HG02610 (cell line): ENCODE measurements around the gene ATG7.
"Not testable (repeated sequence)": the region's sequence is repeated elsewhere in the genome, so short reads cannot be mapped to it uniquely, and the experiment has no call there.

Experiments used
- ATAC-seq: cut with Tn5 transposase; IDR thresholded peaks from one replicate; pipeline ENCODE4 v1.9.1; 2021; ENCODE audit warnings: mild to moderate bottlenecking, moderate library complexity; ENCODE audit not compliant: unreplicated experiment

Gene ATG7

DNA sequence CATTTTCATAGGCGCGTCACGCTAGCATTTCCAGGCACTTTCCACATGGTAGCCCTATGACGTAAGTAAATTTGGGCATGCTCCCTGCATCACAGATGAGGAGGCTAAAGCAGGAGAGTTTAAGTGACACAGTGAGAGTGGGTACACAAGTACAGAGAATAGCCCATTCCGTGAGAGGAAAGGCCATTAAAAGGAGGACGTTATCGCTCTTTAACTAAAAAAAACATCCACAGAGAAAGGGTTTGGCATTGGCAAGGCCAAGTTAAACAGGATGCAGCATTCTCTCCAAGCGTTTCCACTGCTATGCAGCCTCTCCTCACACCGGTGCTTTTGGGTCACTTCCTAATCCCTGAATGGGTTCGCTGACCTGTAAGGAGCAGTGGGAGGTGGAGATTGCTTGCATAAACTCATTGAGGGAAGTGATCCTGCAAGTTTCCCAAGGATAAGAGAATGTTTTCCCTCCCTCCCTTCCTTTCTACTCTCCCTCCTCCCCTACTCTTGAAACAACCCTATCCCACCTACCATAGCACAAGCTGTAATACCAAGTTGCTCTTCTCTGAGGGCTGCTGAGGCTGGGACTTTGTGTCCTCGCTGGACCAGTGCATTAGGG is 223.9 kb downstream of the ATG7 start:
- ATAC-seq: no peak

DNA sequence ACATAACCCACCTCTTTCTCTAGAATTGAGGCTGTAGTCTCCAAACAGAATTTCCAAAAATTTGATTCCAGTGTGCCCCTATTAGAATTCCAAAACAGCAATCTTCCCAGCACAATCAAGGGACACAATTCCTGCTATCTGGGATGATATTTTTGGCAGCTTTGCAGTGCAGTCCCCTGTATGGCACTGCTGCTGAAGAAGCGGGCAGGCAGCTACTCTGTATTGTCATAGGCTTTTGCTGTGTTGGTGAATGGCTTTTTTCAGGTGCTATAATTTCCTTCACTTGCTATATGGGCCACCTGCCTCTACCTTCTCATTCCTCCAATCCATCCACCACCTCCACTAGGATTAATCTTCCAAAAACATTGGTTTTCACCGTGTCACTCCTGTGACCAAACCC is 226.0 kb downstream of the ATG7 start:
- no peak for ATAC-seq

DNA sequence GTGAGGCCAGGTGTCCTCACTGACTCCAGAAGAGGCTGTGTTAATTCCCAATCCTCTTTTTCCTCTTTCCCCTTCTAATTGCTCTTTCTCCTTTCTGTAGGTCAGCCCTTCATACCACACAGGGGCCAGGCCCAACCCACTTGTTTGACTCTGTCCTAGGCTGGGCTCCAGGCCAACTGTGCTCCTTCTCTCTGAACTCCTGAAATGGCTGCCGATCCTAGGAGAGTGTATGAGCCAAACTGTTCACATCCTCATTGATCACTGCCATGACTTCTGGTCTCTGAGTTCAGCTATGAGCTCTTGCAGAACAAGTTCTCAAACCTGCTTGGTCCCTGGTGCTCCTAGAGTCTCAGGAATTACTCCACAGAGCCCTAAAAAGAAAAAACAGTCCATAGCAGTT is 226.4 kb downstream of the ATG7 start:
- no peak for ATAC-seq

DNA sequence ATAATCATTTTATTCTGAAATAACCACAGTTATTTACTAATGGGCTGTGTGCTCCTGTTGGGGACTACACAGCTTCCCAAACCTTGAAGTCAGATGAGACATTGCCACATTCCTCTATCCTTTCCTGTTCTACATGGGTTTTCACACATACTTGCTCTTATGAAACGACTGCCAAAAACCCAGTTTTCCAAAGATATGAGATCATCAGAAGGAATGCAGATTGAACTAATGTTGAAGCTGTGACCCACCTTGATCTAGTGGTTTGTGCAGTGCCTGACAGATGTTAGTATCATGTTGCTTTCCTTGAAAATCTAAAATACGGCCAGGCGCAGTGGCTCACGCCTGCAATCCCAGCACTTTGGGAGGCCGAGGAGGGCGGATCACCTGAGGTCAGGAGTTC is 226.9 kb downstream of the ATG7 start:
- no peak for ATAC-seq

DNA sequence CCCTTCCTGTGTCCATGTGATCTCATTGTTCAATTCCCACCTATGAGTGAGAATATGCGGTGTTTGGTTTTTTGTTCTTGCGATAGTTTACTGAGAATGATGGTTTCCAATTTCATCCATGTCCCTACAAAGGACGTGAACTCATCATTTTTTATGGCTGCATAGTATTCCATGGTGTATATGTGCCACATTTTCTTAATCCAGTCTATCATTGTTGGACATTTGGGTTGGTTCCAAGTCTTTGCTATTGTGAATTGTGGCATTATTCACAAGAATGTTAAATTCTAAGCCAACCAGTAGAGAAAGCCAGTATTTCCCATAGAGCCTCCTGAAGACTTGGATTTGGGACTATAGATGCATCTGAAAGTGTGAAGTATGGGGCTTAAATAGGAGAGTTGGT is 230.2 kb downstream of the ATG7 start:
- not testable (repeated sequence) for ATAC-seq

DNA sequence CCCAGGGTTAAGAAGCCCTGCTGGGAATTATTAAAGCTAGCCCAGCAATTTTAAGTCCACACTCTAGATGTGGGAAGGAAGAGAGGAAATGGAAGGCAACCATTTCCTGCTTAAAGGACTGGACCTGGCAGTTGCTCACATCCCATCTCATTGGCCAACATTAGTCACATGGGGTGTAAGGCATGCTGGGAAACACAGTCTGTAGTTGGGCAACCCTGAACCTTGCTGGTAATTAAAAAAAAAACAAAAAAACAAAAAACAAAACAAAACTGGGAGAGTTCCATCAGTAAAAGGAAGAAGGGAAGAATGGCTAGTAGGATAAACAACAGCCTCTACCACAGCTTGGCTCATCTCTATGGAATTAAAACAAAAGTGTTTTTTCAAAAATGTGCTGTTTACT is 235.5 kb downstream of the ATG7 start:
- no peak for ATAC-seq

DNA sequence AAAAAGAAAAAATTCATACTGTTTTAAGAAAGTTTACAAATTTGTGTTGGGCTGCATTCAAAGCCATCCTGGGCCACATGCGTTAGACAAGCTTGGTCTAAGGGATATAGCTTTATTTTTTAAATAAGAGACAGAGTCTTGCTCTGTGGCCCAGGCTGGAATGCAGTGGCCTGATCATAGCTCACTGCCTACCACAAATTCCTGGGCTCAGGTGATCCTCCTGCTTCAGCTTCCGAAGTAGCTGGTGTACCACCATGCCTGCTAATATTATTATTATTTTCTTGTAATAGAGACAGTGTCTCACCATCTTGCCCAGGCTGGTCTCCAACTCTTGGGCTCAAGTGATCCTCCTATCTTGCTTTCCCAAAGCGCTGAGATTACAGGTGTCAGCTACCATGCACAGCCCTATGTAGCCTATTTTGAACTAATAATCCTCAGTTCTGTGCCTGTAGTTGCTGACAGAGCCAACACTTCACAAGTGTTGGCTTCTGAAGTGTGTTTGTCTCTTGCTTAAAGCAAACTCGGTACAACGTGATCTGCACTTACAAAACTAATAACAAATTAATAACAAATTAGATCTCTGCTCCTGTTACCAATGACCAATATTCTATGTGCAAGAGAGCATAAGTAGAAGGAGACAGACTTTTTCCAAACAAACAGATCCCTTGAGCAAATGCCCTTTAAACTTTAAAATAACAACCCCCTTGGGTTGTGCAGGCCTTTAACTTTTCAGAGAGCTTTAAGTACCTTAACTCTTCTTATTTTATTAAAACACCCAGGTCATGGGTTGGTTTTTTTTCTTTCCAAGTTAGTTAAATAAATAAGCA is 236.4 kb downstream of the ATG7 start:
- ATAC-seq: no peak

DNA sequence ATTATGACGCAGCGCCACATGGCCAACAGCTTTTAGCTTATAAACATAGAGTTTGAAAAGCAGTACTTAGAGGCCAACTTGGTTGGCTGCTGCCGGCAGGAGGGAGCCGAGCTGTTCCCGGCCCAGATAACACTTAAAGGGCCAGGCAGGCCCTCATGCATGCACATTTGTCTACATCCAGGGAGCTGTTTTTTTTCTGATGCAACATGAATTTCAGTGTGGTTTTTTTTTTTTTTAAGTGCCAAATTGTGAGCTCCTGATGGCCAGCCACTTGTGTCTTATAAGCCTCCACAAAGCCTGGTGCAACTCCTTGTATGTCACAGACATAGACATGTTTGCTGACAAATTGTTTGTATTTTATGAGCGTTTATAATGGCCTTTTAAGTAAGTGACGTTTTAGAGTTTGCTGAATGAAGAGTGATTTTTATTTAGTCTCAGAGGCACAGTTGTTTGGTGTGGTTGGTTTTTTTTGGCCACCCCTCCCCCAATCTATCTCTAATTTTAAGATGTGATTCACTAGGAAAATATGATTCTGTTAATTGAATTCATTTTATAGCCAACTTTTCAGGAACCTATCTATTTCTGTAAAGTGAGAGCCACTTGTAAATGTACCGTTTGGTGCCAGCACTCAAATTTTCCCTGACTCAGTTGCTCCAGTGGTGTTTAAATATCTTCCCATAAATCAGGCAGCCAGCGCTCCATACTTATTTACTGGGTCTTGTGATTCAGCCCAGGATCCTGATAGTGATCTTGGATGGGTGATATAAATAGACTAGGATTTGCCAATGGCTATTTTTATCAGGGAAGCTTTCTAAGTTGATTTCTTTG is 237.2 kb downstream of the ATG7 start:
- no peak for ATAC-seq

DNA sequence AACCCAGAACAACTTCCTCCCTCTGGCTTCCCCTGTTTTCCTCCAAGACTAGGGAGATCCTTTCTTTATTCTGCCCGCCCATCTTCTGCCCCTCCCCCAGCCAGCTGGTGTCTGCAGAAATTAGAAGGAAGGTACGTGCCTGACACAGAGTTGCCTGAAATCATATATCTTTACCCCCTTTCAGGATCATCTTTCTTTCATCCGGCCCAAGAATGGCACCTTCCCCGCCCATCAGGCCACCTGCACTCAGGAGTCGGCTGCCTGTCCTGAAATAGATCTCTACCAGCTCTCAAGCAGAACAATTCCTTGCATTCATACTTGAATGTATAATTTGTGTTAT is 237.8 kb downstream of the ATG7 start:
- no peak for ATAC-seq

DNA sequence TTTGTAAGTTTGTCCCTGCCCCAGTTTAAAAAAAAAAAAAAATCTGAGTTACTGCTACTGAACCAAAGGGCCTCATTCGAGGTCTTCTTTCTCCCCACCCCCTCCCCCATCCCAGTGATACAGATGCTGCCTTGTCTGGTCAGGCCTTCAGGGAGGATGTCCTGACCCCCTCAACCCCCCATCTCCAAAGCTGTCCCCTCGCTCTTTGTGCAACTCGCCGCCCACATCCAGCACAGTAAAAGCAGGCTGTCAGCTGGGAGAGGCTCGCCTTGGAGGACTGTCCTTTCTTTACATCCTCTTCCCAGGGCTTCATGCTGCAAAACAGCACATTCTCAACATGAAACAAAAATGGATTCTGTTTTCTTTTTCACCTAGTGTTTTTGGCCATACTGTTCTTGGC is 238.2 kb downstream of the ATG7 start:
- ATAC-seq: no peak

DNA sequence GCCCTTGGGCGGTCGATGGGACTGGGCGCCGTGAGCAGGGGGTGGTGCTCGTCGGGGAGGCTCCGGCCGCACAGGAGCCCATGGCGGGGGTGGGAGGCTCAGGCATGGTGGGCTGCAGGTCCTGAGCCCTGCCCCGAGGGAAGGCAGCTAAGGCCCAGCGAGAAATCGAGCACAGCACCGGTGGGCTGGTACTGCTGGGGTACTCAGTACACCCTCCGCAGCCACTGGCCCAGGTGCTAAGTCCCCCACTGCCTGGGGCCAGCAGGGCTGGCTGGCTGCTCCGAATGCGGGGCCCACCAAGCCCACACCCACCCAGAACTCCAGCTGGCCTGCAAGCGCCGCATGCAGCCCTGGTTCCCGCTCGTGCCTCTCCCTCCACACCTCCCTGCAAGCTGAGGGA is 239.4 kb downstream of the ATG7 start:
- not testable (repeated sequence) for ATAC-seq

DNA sequence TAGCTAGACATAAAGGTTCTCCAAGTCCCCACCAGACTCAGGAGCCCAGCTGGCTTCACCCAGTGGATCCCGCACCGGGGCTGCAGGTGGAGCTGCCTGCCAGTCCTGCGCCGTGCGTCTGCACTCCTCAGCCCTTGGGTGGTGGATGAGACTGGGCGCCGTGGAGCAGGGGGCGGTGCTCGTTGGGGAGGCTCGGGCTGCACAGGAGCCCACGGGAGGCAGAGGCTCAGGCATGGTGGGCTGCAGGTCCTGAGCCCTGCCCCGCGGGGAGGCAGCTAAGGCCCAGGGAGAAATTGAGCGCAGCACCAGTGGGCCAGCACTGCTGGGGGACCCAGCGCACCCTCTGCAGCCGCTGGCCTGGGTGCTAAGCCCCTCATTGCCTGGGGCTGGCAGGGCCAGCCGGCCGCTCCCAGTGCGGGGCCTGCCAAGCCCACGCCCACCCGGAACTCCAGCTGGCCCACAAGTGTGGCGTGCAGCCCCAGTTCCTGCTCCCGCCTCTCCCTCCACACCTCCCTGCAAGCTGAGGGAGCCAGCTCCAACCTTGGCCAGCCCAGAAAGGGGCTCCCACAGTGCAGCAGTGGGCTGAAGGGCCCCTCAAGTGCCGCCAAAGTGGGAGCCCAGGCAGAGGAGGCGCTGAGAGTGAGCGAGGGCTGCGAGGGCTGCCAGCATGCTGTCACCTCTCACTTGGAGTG is 241.1 kb downstream of the ATG7 start:
- not testable (repeated sequence) for ATAC-seq

DNA sequence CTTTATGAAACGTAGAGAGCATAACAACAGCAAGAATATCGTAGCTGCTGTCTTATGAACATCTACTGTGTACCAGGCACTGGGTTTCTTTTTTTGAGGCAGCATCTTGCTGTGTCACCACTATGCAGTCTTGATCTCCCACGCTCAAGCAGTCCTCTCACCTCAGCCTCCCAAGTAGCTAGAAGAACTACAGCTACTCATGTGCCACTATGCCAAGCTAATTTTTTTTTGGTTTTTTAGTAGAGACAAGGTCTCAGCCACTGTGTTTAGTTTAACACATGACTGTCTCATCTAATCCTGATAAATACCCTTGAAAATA is 241.6 kb downstream of the ATG7 start:
- no peak for ATAC-seq

DNA sequence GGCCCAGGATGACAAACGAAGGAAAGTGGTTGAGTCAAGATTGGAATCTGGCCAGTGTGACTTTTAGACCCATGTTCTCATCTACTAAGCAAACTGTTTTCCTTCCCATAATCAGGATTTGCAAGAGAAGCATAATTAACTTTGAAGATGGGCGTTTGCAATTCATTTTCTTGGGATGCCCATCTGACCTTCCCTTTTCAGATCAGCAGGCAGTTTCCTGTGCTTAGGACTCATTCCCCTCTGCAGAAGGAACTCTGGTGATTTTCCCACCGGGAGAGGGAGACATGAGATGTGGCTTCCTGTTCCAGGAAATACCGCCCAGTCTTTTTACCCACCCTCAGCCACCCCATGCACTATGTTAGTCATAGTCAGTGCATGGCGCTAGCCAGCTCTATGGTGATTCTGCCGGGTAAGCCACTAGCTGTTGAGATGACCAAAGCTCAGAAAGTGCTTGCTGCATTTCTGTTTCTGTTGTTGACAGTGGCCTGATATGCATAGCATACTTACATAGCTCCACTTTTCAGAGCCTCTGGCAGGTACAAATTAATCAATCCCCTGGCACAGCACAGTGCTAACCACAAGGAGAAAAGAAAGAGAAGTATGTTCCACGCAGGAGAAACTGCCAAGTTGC is 242.1 kb downstream of the ATG7 start:
- no peak for ATAC-seq

DNA sequence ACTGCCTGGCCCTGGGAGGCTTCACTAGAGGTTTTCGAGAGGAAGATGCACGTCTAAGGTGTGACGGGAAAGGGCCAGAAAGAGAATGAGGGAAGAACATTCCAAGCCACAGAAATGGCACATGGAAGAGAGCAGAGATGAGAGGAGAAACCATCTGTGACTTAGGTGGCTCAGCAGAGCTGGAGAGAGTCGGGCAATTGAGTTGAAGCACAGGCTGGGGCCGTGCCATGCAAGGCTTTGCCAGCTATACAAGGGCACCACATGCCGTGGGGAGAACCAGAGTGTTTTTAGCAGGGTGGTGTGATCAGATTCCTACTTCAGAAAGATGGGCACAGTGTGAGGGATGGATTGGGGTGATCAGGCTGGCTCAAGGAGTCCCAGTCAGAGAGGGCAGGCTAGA is 245.4 kb downstream of the ATG7 start:
- ATAC-seq: no peak

DNA sequence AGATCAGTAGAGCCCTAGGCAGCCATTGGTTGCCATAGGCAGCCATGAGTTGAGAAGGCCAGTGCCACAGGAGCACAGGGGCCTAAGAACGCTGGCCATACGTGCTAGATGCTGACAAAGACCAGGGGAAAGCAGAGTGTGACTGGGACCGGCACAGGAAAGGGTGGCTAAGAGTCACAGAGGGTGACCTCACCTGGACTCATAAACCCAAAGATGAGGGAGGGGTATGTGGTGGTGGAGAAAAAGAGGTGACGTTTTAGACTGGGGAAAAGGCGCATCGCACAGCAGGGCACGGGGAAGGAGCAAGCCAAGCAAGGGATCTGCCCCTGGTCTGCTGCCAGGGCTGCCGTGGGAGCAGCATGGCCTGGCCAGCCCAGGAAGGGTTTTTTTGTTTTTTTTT is 249.0 kb downstream of the ATG7 start:
- no peak for ATAC-seq

DNA sequence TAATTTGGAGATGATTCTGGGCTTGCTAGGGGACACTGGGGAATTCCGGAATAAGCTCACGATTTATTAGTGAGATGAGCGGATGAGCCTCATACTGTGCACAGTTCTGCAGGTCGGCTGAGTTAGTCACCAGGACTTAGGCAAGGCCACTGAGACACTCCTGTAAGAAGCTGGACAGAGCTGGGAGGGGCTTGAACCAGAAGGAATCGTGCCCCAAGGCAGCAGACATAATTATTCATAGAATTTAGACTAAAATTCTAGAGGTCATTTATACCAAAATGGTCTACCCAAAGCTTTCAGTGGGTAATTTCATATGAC is 250.2 kb downstream of the ATG7 start:
- no peak for ATAC-seq

DNA sequence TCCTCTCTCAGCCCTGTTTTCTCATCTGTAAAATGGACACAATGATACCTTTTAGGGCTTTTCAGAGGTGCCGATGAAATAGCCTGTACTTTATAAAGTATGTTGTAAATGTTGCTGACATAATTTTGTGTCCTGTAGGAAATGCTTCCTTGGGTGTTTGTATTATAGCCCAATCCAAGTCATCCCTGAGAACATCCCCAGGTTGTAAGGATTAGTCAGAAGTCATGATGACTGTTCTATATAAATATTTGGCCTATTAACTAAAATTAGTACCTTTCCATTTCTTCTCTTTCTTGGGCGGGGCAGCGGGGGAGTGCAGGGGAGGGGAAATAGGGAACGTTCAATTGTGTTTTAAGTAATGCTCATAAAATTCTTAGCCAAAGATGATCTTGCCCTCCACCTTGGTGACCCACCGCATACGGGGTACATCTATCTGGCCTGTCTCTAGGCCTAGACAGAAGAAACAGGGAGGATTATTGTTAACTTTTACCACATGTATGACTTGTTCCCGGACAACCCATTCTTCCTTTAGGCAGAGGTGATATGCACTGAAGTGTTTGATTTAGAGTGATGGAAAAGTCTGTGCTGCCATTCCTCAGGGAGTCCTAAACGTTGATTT is 250.9 kb downstream of the ATG7 start:
- no peak for ATAC-seq

DNA sequence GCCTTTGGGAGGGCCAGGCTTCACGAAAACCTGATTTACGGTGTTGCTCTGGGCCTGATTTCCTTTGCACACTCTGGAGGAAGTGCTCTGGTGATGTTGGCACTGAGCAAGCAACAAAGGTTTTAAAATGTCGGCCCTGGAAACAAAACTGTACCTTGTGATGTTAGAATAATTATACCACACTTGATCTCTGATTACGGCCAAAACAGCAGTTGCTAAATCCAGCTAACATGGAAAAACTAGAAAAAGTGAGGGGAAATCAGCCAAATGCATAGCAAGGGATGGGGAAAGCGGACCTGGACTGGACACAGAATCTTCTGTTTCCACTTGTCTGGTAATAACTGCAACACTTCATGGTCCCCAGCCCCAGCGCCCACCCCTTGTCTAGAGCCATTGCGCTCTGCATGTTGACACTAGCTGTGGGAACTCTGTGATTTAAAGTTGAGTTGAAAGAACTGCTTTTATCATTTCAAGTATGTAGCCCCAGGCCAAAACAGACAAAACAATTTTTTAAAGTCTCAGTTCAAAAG is 251.4 kb downstream of the ATG7 start:
- ATAC-seq: no peak

DNA sequence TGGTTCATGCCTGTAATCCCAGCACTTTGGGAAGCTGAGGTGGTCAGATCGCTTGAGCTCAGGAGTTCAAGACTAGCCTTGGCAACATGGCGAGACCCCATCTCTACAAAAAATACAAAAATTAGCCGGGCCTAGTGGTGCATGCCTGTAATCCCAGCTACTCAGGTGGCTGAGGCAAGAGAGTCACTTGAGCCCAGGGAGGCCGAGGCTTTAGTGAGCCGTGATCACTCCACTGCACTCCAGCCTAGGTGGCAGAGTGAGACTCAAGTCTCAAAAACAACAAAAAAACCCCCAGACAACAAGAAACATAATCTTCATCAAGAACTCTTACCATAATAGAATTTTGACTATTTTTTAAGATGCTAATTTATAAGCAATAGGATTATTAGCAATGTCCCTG is 253.9 kb downstream of the ATG7 start:
- not testable (repeated sequence) for ATAC-seq

DNA sequence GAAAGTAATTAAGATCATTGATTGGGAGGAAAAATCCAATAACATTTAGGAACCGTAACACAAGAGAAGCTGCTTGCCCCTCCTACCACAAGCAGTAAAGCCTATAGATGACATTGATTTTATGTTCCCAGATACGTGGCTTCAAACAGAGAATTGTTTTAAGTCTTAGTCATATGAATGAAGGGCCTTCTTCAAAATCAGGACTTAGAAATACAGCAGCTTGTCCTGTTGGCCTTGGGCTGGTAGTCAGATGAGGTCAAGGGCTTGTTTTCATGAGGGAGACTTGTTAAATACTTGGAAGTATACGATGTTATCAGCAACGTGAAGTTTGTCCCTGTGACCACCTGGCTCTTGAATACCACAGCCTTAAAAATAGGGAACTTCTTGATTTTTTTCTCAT is 257.1 kb downstream of the ATG7 start:
- ATAC-seq: no peak
